Prostate gland (tissue), 2 donors: Measurements from ENCODE around the gene INHBC. TPM values are rescaled to one million over a fixed set of nuclear protein-coding genes. Genes with fewer than 3 reads are reported as not detected.
A peak's percentile ranks its signal among the peaks of the same experiment; 100 is the strongest.

Experiments
- DNase-seq: peaks from one replicate; pipeline ENCODE4 v3.0.0-alpha.2; 2019; ENCODE audit warnings: low spot score
- H3K27ac ChIP-seq, 2 donors: fragments of 200-600 bp; sonication (generic); 2 replicates each; pipeline ENCODE4 v1.5.1; 2017 to 2019
- H3K27me3 ChIP-seq: fragments of 200-600 bp; sonication (generic); replicated peaks from 2 replicates; pipeline ENCODE4 v1.5.1; 2019; ENCODE audit not compliant: insufficient read depth
- H3K36me3 ChIP-seq, 2 donors: fragments of 200-600 bp; sonication (generic); 1 replicate in 1 of 2; 2 replicates in 1 of 2; pipeline versions ENCODE4 v1.5.1 to v1.8.1; 2017 to 2019
- H3K4me1 ChIP-seq: fragments of 200-600 bp; sonication (generic); replicated peaks from 2 replicates; pipeline ENCODE4 v1.5.1; 2019
- H3K4me3 ChIP-seq, 2 donors: fragments of 200-600 bp; sonication (generic); 2 replicates each; pipeline ENCODE4 v1.5.1; 2017 to 2019
- H3K9me3 ChIP-seq: fragments of 200-600 bp; sonication (generic); 2 replicates; pipeline ENCODE4 v1.5.1; 2017
- POLR2A ChIP-seq: fragments of 450-650 bp; IDR thresholded peaks from one replicate; pipeline ENCODE4 v1.6.1; 2016; ENCODE audit warnings: antibody characterized with exemption, mild to moderate bottlenecking
- POLR2AphosphoS5 ChIP-seq: sonication (generic); formaldehyde crosslinking; IDR thresholded peaks from one replicate; pipeline ENCODE4 v1.6.1; 2017; ENCODE audit warnings: antibody characterized with exemption
- WGBS: methylation state at CpG from one replicate; pipeline ENCODE4 v1.1.5; 2018; 5-methylcytosine and 5-hydroxymethylcytosine counted together
- intact Hi-C: fragments of 100-400 bp; cut with DNase I; formaldehyde crosslinking; loops from one replicate; pipeline ENCODE4 v1.14.2; 2022
- total RNA-seq, 2 donors: library from RNA; depleted of rRNA; stranded (reverse); fragments of >200 nt; gene quantifications; one replicate each; pipeline ENCODE4 v1.1.0, GENCODE V29; 2016
- TF ChIP-seq, protein P1 (sequence below), 4 experiments: fragments of 200-600 bp in 2 of 4; fragments of 450-650 bp in 2 of 4; sonication (generic) in 2 of 4; IDR thresholded peaks; 1 replicate in 3 of 4; 2 replicates in 1 of 4; pipeline ENCODE4 v1.5.1; 2016 to 2019; ENCODE audit warnings: antibody characterized with exemption in 4 of 4, mild to moderate bottlenecking in 2 of 4, moderate library complexity in 2 of 4

The INHBC gene
- total RNA-seq, 2 donors from 2014 or later, result 0.46 to 0.57 TPM

- H3K4me3 ChIP-seq, result peak overlapping the region; percentile 3 to 8
- 84% methylated on average over 15 of the region's 15 CpGs for WGBS
Observed at GRCh38 chr12:57476993-57477709, 42.6 kb downstream of the INHBC start.

GRCh38 chr12:57477710-57478681, 43.4 kb downstream of the INHBC start:
- no peak overlapping the region for H3K27ac ChIP-seq
- peaks cover 6% of the 10 kb centered on the region for H3K27me3 ChIP-seq
- no peak for TF ChIP-seq POLR2A
- H3K36me3 ChIP-seq, result no peaks in the 10 kb centered on the region
- intact Hi-C loops, result no loop called here
- H3K9me3 ChIP-seq, result no peaks in the 10 kb centered on the region
- H3K4me1 ChIP-seq, result peaks cover 13% of the 10 kb centered on the region
- WGBS, result 71% methylated on average over 12 of the region's 12 CpGs
- DNase-seq, result no peak
- peak overlapping the region; percentile 3 to 8 for H3K4me3 ChIP-seq

More at GRCh38 chr12:57476993-57477709, 42.6 kb downstream of the INHBC start:
- H3K27ac ChIP-seq, result no peak overlapping the region
- H3K9me3 ChIP-seq, result no peaks in the 10 kb centered on the region
- H3K27me3 ChIP-seq, result peaks cover 10% of the 10 kb centered on the region
- DNase-seq, result no peak
- H3K4me1 ChIP-seq, result peaks cover 13% of the 10 kb centered on the region
- TF ChIP-seq POLR2AphosphoS5, result no peak
- TF ChIP-seq POLR2A, result no peak
- TF ChIP-seq, protein P1, sequence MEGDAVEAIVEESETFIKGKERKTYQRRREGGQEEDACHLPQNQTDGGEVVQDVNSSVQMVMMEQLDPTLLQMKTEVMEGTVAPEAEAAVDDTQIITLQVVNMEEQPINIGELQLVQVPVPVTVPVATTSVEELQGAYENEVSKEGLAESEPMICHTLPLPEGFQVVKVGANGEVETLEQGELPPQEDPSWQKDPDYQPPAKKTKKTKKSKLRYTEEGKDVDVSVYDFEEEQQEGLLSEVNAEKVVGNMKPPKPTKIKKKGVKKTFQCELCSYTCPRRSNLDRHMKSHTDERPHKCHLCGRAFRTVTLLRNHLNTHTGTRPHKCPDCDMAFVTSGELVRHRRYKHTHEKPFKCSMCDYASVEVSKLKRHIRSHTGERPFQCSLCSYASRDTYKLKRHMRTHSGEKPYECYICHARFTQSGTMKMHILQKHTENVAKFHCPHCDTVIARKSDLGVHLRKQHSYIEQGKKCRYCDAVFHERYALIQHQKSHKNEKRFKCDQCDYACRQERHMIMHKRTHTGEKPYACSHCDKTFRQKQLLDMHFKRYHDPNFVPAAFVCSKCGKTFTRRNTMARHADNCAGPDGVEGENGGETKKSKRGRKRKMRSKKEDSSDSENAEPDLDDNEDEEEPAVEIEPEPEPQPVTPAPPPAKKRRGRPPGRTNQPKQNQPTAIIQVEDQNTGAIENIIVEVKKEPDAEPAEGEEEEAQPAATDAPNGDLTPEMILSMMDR (IDR thresholded peaks at IDR 0.05), result no peak
- intact Hi-C loops, result no loop called here
- H3K36me3 ChIP-seq, result no peaks in the 10 kb centered on the region

DNA sequence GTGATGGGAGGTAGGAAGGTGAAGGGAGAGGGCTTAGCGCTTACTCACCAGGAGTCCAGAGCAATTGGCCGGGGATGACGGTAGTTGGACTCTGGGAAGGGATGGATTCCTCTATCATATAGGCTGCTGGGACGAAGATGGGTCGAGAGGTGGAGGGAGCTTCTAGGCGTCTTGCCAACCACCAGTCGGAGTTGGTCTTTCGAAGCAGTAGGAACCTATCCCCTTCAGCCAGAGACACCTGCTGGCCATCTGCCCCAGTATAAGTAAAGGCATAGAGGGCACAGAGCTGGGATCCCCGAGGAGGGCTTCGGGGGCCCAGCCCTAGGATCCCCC, 44.4 kb downstream of the INHBC start:
- H3K4me3 ChIP-seq, result no peak overlapping the region
- H3K4me1 ChIP-seq, result peaks cover 13% of the 10 kb centered on the region
- no peaks in the 10 kb centered on the region for H3K9me3 ChIP-seq
- 85% methylated on average over 10 of the region's 10 CpGs for WGBS
- no peak for DNase-seq
- H3K36me3 ChIP-seq, result no peaks in the 10 kb centered on the region
- intact Hi-C loops, result no loop called here
- no peak overlapping the region for H3K27ac ChIP-seq
- H3K27me3 ChIP-seq, result peaks cover 6% of the 10 kb centered on the region
- no peak for TF ChIP-seq POLR2AphosphoS5
- TF ChIP-seq, protein P1 (IDR thresholded peaks at IDR 0.05), result no peak
- TF ChIP-seq POLR2A, result no peak

DNA sequence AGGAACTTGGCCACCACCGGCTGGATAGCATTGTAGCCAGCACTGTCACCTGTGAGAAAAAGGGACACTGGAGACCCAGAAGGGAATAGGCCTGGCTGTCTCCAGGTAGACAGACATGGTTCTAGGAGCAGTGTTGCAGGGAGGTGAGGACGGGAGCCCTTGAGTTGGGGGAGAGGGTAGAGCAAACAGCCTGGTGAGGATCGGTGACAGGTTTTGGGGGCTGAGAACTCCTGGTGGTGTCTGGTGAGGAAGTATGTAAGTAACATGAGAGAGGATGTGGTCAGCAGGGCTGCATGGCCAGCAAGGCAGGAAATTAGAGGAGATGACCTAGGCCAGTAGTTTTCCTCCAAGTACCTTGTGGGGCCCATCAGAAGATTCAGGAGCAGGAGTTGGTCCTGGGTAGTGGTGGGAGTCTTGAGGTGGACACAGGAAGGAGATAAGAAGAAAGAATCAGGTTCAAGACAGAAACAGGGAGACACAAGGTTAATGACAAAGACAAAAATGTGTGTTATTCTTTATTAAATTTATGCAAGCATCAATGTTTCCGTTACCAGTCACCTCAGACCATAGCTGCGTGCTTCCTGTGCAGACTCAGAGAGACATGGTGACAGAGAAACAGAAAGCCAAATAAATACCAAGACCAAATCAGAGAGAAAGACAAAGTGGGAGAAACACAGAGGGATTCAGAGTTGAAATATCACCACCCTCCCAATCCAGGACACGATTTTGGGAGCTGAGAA, 45.0 kb downstream of the INHBC start, which contains the start of gene ARHGAP9:
Gene ARHGAP9 (minus strand): TSS at position 491 of the 740 bp plus-strand sequence. CDS start 460 bp downstream, at position 31.
- Histone ChIP-seq H3K27me3 (peaks cover 4% of the 10 kb centered on the region), H3K27ac (no peak within 1 kb of the TSS)

More for the DNA sequence above, 45.0 kb downstream of the INHBC start, which contains the start of gene ARHGAP9:
- Histone ChIP-seq H3K4me1 (peaks cover 13% of the 10 kb centered on the region), H3K4me3 (no peak within 1 kb of the TSS), H3K9me3 (no peaks in the 10 kb centered on the region), H3K36me3 (no peaks in the 10 kb centered on the region)
- DNase-seq, result no peak
- TF ChIP-seq POLR2A (no peak), POLR2AphosphoS5 (no peak)
- TF ChIP-seq, protein P1 (IDR thresholded peaks at IDR 0.05), result no peak
- 77% methylated on average over 6 of the region's 6 CpGs for WGBS
- intact Hi-C loops, result no loop called here
